SK-N-SH (cell line): ENCODE measurements around the gene RPGR. TPM values are rescaled to one million over a fixed set of nuclear protein-coding genes. Genes with fewer than 3 reads are reported as not detected.

ENCODE experiments used
- CTCF ChIA-PET: fragments of 300-600, 350-600 bp; formaldehyde crosslinking; extraction: SDS; loops from one replicate; lab custom pipeline; 2021; lab: Yijun Ruan, JAX
- POLR2A ChIA-PET: fragments of 350-600 bp; sonication (Branson Sonifier 250); formaldehyde crosslinking; extraction: SDS; loops from one replicate; lab custom pipeline; 2020; ENCODE audit warnings: antibody characterized with exemption, inconsistent platforms; lab: Yijun Ruan, JAX
- DNase-seq: peaks from one replicate; pipeline ENCODE4 v3.0.0; 2012
- H2AFZ ChIP-seq: fragments of 200-600 bp; sonication (generic); 2 replicates; pipeline ENCODE4 v1.8.1; 2016; ENCODE audit warnings: antibody characterized with exemption, mild to moderate bottlenecking, low read depth
- H3F3A ChIP-seq: fragments of 200-600 bp; sonication (generic); replicated peaks from 2 replicates; pipeline ENCODE3; 2016; ENCODE audit warnings: antibody characterized with exemption, mild to moderate bottlenecking; ENCODE audit not compliant: insufficient read depth
- H3K27ac ChIP-seq, 2 experiments: fragments of 200-500 bp in 1 of 2; fragments of 200-600 bp in 1 of 2; sonication (Bioruptor generic) in 1 of 2; sonication (generic), shearing (Covaris generic) in 1 of 2; 2 replicates each; pipeline versions ENCODE4 v1.5.1 to v1.6.1; 2014 to 2016; ENCODE audit warnings: low read depth in 2 of 2, inconsistent platforms in 1 of 2, low read length in 1 of 2, mild to moderate bottlenecking in 1 of 2, mixed read lengths in 1 of 2
- H3K27me3 ChIP-seq: fragments of 200-600 bp; sonication (generic), shearing (Covaris generic); 2 replicates; pipeline ENCODE4 v1.6.1; 2016; ENCODE audit warnings: mixed run types; ENCODE audit not compliant: insufficient read depth
- H3K36me3 ChIP-seq, 2 experiments: fragments of 200-500 bp in 1 of 2; fragments of 200-600 bp in 1 of 2; sonication (Bioruptor generic) in 1 of 2; sonication (generic) in 1 of 2; replicated peaks in 1 of 2; 2 replicates each; pipeline versions ENCODE3 to v1.5.1; 2014 to 2016; ENCODE audit warnings: low read length in 1 of 2, mild to moderate bottlenecking in 1 of 2; ENCODE audit not compliant: insufficient read depth in 2 of 2, control insufficient read depth in 1 of 2
- H3K4me1 ChIP-seq, 2 experiments: fragments of 200-500 bp in 1 of 2; fragments of 200-600 bp in 1 of 2; sonication (Bioruptor generic) in 1 of 2; sonication (generic), shearing (Covaris generic) in 1 of 2; 2 replicates each; pipeline versions ENCODE4 v1.5.1 to v1.6.1; 2014 to 2016; ENCODE audit warnings: low read depth in 1 of 2, low read length in 1 of 2, mixed run types in 1 of 2; ENCODE audit not compliant: insufficient read depth in 2 of 2, control insufficient read depth in 1 of 2
- H3K4me2 ChIP-seq: fragments of 200-600 bp; sonication (generic), shearing (Covaris generic); 2 replicates; pipeline ENCODE4 v1.6.1; 2017; ENCODE audit warnings: mixed run types
- H3K4me3 ChIP-seq, 2 experiments: fragments of 200-500 bp in 1 of 2; fragments of 200-600 bp in 1 of 2; sonication (Bioruptor generic) in 1 of 2; sonication (generic), shearing (Covaris generic) in 1 of 2; 2 replicates each; pipeline versions ENCODE4 v1.5.1 to v1.8.1; 2014 to 2016; ENCODE audit warnings: low read depth in 2 of 2, inconsistent platforms in 1 of 2, low read length in 1 of 2, mild to moderate bottlenecking in 1 of 2, mixed read lengths in 1 of 2, moderate library complexity in 1 of 2
- H3K79me2 ChIP-seq: fragments of 200-600 bp; sonication (generic); 2 replicates; pipeline ENCODE4 v1.8.1; 2017; ENCODE audit warnings: mild to moderate bottlenecking; ENCODE audit not compliant: insufficient read depth
- H3K9ac ChIP-seq: fragments of 200-600 bp; sonication (generic); 2 replicates; pipeline ENCODE4 v1.6.1; 2017; ENCODE audit warnings: mixed run types
- H3K9me2 ChIP-seq: fragments of 200-600 bp; sonication (generic); 2 replicates; pipeline ENCODE4 v1.6.1; 2017; ENCODE audit warnings: mixed run types
- H3K9me3 ChIP-seq: fragments of 200-600 bp; sonication (generic); 2 replicates; pipeline ENCODE4 v1.6.1; 2017; ENCODE audit warnings: mixed run types, mild to moderate bottlenecking, moderate library complexity
- H4K20me1 ChIP-seq: fragments of 200-600 bp; sonication (generic); 2 replicates; pipeline ENCODE4 v1.6.1; 2017; ENCODE audit warnings: mild to moderate bottlenecking, mixed run types; ENCODE audit not compliant: insufficient read depth
- CHD2 ChIP-seq: fragments of 150-350 bp; IDR thresholded peaks from 2 replicates; pipeline ENCODE4 v1.6.1; 2018; ENCODE audit warnings: low read length; ENCODE audit not compliant: partially characterized antibody
- ELF1 ChIP-seq: IDR thresholded peaks from 2 replicates; pipeline ENCODE4 v1.4.0; 2012
- EP300 ChIP-seq, 2 experiments: IDR thresholded peaks; 2 replicates each; pipeline versions ENCODE4 v1.4.0 to v1.6.1; 2012; ENCODE audit warnings: borderline replicate concordance in 1 of 2, low read depth in 1 of 2, low read length in 1 of 2
- GATA2 ChIP-seq: sonication (generic); formaldehyde crosslinking; IDR thresholded peaks from 2 replicates; pipeline ENCODE4 v1.5.0; 2020; ENCODE audit warnings: mild to moderate bottlenecking, missing genetic modification reagents
- MEF2A ChIP-seq: IDR thresholded peaks from 2 replicates; pipeline ENCODE4 v1.4.0; 2012; ENCODE audit warnings: low read depth, borderline replicate concordance
- NFIC ChIP-seq: IDR thresholded peaks from 2 replicates; pipeline ENCODE4 v1.4.0; 2012; ENCODE audit warnings: borderline replicate concordance
- POLR2AphosphoS5 ChIP-seq: IDR thresholded peaks from 2 replicates; pipeline ENCODE4 v1.6.1; 2012; ENCODE audit warnings: low read depth, low read length
- RCOR1 ChIP-seq: fragments of 150-350 bp; IDR thresholded peaks from 2 replicates; pipeline ENCODE4 v1.6.1; 2017; ENCODE audit warnings: antibody characterized with exemption, low read length
- RFX5 ChIP-seq: IDR thresholded peaks from 2 replicates; pipeline ENCODE4 v1.6.1; 2012; ENCODE audit warnings: mild to moderate bottlenecking, improper control_type of control experiment, low read length
- SIN3A ChIP-seq: IDR thresholded peaks from 2 replicates; pipeline ENCODE4 v1.6.1; 2012; ENCODE audit warnings: low read depth, mild to moderate bottlenecking, low read length, moderate library complexity, borderline replicate concordance
- SMC3 ChIP-seq: IDR thresholded peaks from 2 replicates; pipeline ENCODE4 v1.6.1; 2012; ENCODE audit warnings: low read depth, low read length, improper control_type of control experiment
- TCF12 ChIP-seq: IDR thresholded peaks from 2 replicates; pipeline ENCODE4 v1.4.0; 2012
- TEAD4 ChIP-seq: IDR thresholded peaks from 2 replicates; pipeline ENCODE4 v1.4.0; 2012; ENCODE audit warnings: mild to moderate bottlenecking, borderline replicate concordance; ENCODE audit not compliant: insufficient read depth
- YY1 ChIP-seq: IDR thresholded peaks from 2 replicates; pipeline ENCODE4 v1.4.0; 2012; ENCODE audit warnings: low read depth, mild to moderate bottlenecking
- polyA plus RNA-seq, 3 experiments: library from polyadenylated mRNA; depleted of rRNA; stranded (reverse); fragments of >200 nt; gene quantifications; 2 replicates each; pipeline ENCODE4 v1.2.3, GENCODE V29; 2012
- TF ChIP-seq, protein P1 (sequence below): IDR thresholded peaks from 2 replicates; pipeline ENCODE4 v1.4.0; 2012; ENCODE audit warnings: low read depth, borderline replicate concordance
- TF ChIP-seq, protein P2 (sequence below): IDR thresholded peaks from 2 replicates; pipeline ENCODE4 v1.4.0; 2012; ENCODE audit warnings: low read depth
- TF ChIP-seq, protein P3 (sequence below): IDR thresholded peaks from 2 replicates; pipeline ENCODE4 v1.6.1; 2012; ENCODE audit warnings: mild to moderate bottlenecking, low read depth, low read length, moderate library complexity

The RPGR gene
- polyA plus RNA-seq, 1 of the 3 experiments (the other 2 are of a cell fraction): 1.2 TPM

DNA sequence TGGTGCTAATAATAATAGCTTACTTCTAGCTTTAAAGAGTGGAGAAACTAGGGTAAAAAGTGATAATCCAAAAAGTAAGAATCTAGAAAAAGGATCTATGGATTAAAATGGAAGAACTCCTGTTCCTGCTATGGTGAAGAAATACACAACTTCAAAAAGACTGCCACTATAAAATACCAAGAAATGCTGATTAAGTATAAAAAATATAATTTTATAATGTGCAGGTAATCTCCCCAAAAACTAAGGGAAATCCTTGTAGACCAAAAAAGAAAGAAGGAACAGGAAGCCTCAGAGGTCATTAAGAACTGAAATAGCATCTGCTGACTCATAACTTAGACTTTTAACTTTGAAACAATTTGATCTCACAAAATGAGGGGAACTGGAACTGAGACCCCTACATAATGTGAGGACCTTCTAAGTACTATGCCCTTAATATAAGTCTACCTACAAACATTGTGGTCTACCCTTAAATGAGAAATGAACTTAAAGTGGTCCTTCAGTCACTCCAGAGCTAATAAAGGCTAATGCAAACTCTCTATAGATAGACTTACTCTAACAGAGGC, 56.1 kb downstream of the RPGR start:
- TF ChIP-seq SIN3A (no peak), YY1 (no peak), TCF12 (no peak), RCOR1 (no peak), EP300 (IDR thresholded peaks at IDR 0.05; ENCODE audit: borderline replicate concordance in 1 of 2, low read depth in 1 of 2, low read length in 1 of 2) (no peak), NFIC (no peak), CHD2 (no peak), MEF2A (no peak), ELF1 (no peak), SMC3 (no peak), GATA2 (CRISPR knock-in tag) (no peak), POLR2AphosphoS5 (no peak), TEAD4 (no peak), RFX5 (no peak)
- TF ChIP-seq, protein P1, sequence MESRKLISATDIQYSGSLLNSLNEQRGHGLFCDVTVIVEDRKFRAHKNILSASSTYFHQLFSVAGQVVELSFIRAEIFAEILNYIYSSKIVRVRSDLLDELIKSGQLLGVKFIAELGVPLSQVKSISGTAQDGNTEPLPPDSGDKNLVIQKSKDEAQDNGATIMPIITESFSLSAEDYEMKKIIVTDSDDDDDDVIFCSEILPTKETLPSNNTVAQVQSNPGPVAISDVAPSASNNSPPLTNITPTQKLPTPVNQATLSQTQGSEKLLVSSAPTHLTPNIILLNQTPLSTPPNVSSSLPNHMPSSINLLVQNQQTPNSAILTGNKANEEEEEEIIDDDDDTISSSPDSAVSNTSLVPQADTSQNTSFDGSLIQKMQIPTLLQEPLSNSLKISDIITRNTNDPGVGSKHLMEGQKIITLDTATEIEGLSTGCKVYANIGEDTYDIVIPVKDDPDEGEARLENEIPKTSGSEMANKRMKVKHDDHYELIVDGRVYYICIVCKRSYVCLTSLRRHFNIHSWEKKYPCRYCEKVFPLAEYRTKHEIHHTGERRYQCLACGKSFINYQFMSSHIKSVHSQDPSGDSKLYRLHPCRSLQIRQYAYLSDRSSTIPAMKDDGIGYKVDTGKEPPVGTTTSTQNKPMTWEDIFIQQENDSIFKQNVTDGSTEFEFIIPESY: no peak
- TF ChIP-seq, protein P2, sequence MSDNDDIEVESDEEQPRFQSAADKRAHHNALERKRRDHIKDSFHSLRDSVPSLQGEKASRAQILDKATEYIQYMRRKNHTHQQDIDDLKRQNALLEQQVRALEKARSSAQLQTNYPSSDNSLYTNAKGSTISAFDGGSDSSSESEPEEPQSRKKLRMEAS: no peak
- TF ChIP-seq, protein P3, sequence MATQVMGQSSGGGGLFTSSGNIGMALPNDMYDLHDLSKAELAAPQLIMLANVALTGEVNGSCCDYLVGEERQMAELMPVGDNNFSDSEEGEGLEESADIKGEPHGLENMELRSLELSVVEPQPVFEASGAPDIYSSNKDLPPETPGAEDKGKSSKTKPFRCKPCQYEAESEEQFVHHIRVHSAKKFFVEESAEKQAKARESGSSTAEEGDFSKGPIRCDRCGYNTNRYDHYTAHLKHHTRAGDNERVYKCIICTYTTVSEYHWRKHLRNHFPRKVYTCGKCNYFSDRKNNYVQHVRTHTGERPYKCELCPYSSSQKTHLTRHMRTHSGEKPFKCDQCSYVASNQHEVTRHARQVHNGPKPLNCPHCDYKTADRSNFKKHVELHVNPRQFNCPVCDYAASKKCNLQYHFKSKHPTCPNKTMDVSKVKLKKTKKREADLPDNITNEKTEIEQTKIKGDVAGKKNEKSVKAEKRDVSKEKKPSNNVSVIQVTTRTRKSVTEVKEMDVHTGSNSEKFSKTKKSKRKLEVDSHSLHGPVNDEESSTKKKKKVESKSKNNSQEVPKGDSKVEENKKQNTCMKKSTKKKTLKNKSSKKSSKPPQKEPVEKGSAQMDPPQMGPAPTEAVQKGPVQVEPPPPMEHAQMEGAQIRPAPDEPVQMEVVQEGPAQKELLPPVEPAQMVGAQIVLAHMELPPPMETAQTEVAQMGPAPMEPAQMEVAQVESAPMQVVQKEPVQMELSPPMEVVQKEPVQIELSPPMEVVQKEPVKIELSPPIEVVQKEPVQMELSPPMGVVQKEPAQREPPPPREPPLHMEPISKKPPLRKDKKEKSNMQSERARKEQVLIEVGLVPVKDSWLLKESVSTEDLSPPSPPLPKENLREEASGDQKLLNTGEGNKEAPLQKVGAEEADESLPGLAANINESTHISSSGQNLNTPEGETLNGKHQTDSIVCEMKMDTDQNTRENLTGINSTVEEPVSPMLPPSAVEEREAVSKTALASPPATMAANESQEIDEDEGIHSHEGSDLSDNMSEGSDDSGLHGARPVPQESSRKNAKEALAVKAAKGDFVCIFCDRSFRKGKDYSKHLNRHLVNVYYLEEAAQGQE: no peak
- Histone ChIP-seq H3K4me2 (no peak overlapping the region), H3K9me2 (no peaks in the 10 kb centered on the region), H3K79me2 (no peaks in the 10 kb centered on the region), H3K36me3 (no peaks in the 10 kb centered on the region), H3K4me3 (no peak overlapping the region), H3K4me1 (no peaks in the 10 kb centered on the region; a peak in 1 of 4 replicates), H3K27ac (no peak overlapping the region), H3K9me3 (no peaks in the 10 kb centered on the region), H3K9ac (no peak overlapping the region), H4K20me1 (no peaks in the 10 kb centered on the region), H3F3A (peaks cover 5% of the 10 kb centered on the region), H3K27me3 (no peaks in the 10 kb centered on the region; the same call in 1 of the 2 replicates), H2AFZ (0 out of 2 replicates have a peak overlapping the region, but pooled peaks have one; percentile 19)
- ChIA-PET CTCF (interaction anchor here (0.7 to 1.6 kb wide), 4 partner anchors 10 to 534 kb away, joined by 3 to 5 read pairs (median 3); no protein-coding TSS in a partner anchor), POLR2A (no interaction called here)
- DNase-seq: no peak
